GM12801 (cell line): ENCODE measurements around the gene HOXD10.

Source experiments
- CTCF ChIP-seq: IDR thresholded peaks from one replicate; pipeline ENCODE4 v1.5.1; 2011; ENCODE audit warnings: control low read depth; ENCODE audit not compliant: insufficient read length; ENCODE audit errors: extremely low read depth

The HOXD10 gene

GRCh38 chr2:176090862-176091261, 25.7 kb upstream of the HOXD10 start:
- TF ChIP-seq CTCF: no peak

- no peak for TF ChIP-seq CTCF
Measured at GRCh38 chr2:176091329-176092258, 25.0 kb upstream of the HOXD10 start.

- TF ChIP-seq CTCF: no peak
Measured at GRCh38 chr2:176092270-176093144, 24.1 kb upstream of the HOXD10 start, which contains the start of gene HOXD13. Gene HOXD13, plus strand, starts transcription at chr2:176092721. Its CDS starts 170 bp downstream, at chr2:176092891.

- TF ChIP-seq CTCF: no peak
Measured at GRCh38 chr2:176093145-176093897, 23.3 kb upstream of the HOXD10 start.

- TF ChIP-seq CTCF: no peak
Measured at GRCh38 chr2:176093898-176094249, 22.7 kb upstream of the HOXD10 start.

- TF ChIP-seq CTCF: no peak
Measured at GRCh38 chr2:176094349-176094748, 22.2 kb upstream of the HOXD10 start.
